Measurements from ENCODE around the gene IRF9.

GRCh38 chr14:24196071-24197055 lies 35.3 kb downstream of the IRF9 start:
- TF ChIP-seq CTCF (IDR thresholded peaks at IDR 0.05) = no peak
- TF ChIP-seq POLR2AphosphoS5 (IDR thresholded peaks at IDR 0.05) = no peak
